WTC11 (cell line): ENCODE results near the gene SHKBP1.

Source experiments
- ATF3 ChIP-seq: sonication (generic); formaldehyde crosslinking; conservative IDR thresholded peaks from 2 replicates; pipeline ENCODE4 v1.8.1; 2022; ENCODE audit warnings: mild to moderate bottlenecking, missing genetic modification reagents
- CBFB ChIP-seq: sonication (generic); formaldehyde crosslinking; IDR thresholded peaks from 2 replicates; pipeline ENCODE4 v1.8.1; 2022; ENCODE audit warnings: mild to moderate bottlenecking, low read depth, missing genetic modification reagents

GRCh38 chr19:40599902-40600569 is 23.4 kb downstream of the SHKBP1 start:
- TF ChIP-seq ATF3 (CRISPR knock-in tag) (no peak), CBFB (no peak)
